GM19239 (cell line): ENCODE results near the gene CTBP2.
A peak's percentile ranks its signal among the peaks of the same experiment; 100 is the strongest.

Experiments used
- DNase-seq: peaks from one replicate; pipeline ENCODE4 v3.0.0; 2011; ENCODE audit warnings: low spot score; ENCODE audit not compliant: insufficient read length
- FAIRE-seq: peaks from 2 replicates; lab custom pipeline; 2011; peaks lifted over from hg19 to GRCh38; lab: Jason Lieb, UNC

CTBP2 gene

DNA sequence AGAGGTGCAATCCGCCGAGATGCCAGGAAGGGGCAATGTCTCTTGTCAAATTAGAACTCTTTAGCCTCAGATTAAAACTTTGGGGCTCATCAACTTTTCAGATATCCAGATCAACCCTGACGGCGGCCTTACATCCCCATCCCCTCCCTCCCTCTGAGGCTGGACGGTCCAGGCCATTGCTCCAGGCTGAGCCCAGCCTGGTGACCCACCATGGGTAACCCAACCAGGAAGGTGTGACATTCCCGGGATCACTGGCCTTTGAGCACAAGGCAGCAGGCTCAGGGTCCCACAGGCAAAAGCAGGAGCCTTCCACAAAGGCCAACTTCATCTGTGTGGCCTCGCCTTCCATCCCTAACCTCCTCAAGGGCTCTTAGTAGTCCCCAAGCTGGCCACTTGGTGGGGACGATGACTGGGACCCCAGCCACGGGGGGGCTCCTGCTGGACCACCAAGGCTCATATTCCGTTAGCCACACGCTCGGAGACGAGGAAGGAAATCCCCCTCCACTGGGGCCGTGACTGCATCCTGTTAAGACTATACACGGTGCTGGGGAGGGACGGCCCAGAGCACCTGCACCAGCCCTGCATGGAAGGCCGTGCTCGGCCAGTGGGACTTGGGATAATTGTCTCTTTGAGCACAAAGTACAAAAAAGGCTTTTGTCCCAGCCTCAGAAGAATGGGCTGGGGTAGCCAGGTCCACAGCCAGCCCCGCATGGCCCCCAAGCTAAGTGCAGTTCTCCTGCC, 155.6 kb downstream of the CTBP2 start:
- DNase-seq (no peak), FAIRE-seq (no peak)

DNA sequence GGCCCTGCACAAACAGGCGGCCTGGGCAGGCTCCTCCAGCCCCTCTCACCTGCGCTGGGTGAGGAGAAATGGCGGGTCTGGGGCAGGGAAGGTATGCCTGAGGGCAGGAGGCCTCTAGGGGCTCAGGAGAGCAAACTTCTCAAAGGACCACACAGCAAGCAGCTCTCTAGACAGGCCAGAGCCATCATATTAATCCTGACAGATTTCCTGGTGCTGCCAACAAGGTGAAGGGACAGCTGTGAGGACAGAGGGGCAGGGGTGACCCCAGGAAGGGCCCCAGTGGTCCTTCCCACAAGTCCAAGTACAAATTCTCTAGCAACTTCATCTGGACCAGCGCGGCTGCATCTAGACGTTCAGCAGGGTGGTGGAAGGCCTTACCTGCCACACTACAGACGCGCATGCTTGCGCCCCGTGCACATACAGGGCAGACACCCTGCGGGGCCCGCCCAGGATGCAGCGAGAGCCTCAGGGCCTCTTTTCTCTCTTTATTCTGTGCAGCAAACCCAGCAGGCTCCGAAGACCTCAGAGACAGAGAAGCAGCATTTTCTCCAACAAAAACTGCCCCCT, 156.4 kb downstream of the CTBP2 start:
- FAIRE-seq, result no peak
- DNase-seq, result no peak

DNA sequence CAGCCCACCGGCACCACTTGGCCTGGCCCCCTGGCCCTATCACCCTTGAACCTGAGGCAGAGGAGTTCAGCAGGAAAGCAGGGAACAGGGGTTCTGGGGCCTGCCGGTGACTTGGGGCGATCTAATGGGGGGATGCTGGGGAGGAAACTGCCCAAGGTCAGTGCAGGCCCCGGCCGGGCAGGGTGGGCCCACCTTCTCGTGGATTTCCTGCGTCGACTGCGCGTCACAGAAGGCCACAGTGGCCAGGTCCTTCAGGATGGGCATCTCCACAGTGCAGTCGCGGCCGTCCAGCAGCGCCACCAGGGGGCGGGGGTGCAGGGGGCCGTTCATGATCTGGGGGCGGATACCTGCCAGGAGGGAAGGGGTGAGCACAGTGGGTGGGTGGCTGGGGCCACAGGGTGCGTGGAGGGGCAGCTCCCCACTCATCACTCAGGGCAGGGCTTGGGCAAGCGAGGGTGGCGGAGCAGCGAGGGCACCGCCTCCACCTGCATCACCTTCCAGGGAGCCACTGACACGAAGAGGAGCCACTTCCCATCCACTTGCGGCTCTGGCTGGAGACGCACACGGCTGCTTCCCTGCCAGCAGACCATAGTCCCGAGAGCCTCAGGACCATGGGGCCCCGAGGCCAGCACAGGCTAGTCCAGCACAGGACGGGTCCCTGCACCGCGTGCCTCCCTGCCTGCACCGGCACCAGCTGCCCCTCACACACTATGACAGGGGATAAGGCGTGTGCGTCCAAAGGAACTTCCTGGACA, 157.0 kb downstream of the CTBP2 start:
- FAIRE-seq (no peak), DNase-seq (no peak)

DNA sequence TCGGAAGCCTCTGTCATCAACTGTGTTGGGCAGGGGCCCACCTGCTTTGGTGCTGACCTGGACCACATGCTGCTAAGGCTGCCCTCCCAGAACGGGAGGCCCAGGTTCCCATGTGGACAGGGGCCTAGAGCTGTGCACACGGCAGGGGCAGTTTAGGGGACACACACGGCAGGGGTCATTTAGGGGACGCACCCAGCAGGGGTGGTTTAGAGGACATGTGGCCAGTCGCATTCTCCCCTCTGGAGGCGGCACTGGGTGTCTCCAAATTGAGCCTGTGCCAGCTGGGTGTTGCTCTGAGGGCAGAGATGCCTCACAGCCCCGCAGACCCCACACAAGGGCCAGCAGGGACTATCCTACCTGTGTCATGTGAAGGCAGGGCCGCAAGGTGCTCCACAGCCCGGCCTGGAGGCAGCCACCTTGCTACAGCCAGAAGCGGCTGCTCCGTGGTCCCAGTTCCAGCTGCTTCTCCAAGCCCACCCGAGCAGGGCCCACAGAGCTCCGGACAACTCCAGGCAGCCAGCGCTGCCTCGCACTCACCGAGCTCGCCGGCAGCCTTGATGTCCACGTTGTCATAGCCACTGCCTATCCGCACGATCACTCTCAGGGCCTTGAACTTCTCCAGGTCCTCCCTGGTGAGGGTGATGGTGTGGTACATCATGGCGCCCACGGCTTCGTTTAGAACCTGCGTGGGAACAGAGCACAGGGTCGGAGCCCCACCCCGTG, 157.8 kb downstream of the CTBP2 start:
- FAIRE-seq (no peak), DNase-seq (no peak)

DNA sequence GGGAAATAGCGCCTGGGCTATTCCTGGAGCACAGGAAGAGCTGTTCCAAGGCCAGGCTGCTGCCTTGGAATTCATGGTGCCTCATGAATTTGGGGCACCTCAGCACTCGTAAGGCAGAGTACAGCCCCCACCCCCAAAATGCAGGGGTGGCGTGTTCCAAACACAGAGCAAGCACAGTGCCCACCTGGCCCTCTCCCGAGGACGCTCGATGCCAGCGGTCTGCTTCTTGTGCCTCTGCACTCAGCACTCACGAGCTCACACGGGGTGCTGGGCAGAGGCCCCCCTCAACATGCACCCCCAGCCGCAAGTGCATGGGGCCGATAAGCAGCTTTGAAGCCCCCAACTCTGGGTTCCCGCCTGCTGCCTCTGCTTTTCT, 158.3 kb downstream of the CTBP2 start:
- FAIRE-seq, result no peak

DNA sequence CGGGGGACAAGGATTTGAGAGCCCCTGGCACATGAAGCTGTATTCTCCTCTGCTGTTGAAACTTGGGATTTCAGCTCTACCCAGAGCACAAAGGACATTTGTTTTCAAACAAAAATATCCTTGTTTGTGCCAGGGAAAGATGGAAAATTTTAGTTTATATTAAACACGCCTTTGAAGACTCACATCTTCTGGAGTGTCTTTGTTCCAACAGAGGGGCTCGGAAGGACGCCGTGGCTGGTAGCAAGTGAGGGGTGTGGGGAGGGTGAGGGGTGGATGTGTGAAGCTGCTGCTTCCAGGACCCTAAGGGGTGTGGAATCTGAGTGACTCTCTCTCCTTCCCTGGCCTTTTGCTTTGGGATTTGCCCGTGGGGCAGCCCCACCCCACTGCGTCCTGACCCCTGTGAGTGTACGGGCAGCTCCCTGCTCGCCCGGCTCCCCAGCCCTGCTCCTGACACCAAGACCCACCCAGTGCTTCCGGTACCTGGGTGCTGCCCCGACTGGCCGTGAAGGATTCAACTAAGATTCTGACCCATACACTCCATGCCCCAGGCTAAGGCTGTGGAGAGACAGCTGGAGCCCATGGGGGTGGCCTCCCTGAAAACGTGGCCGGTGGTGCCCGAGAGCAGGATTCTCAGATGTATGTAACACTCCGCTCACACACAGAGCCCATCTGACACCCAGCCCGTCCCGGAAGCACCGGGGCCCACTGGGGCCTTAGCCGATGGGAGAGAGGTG, 158.9 kb downstream of the CTBP2 start:
- FAIRE-seq (no peak), DNase-seq (no peak)

More for the DNA sequence above, 158.3 kb downstream of the CTBP2 start:
- no peak for DNase-seq

DNA sequence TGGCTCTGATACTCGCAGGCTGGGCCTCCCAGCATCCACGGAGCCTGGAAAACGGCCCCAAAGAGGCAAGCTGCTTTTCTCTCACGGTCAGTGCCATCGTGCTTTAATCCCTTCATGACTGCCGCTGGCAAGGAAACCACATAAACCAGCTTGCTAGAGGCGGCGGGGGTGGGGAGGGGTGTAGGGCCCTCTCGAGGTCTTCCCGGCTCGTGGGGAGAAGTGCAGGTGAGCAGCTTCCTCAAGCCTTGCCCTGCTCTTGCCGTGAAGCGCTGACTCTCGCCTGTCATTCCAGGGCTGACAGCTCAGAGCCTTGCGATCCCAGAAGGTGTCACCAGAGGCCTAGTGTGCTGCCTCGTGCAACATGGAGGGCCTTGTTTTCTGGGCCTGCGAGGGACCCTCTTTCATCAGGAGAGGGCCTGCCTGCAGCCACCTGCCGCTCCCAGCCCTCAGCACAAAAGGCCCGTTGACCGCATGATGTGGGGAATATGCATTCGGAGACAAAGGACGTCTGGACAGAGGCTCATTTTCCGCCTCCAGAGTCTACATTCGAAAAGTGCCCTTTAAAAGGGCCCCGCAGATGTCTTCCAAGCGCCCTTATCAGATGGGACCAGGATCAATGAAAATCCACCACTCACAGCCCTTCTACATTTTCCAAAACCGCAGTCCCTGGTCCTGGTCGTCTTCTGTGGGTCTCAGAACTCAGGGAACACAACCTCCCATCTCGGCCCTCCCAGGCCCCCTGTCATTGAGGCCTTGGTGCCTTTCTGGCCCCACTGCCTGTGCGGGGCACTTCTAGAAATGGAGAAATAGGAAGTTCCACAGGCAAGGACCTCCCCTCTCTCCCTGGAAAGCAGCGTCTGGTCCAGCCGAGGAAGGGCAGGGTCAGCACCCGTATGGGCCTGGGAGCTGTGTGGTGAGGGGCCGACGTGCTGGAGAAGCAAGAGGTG, 159.7 kb downstream of the CTBP2 start:
- peak; percentile 9 for DNase-seq
- FAIRE-seq, result no peak

DNA sequence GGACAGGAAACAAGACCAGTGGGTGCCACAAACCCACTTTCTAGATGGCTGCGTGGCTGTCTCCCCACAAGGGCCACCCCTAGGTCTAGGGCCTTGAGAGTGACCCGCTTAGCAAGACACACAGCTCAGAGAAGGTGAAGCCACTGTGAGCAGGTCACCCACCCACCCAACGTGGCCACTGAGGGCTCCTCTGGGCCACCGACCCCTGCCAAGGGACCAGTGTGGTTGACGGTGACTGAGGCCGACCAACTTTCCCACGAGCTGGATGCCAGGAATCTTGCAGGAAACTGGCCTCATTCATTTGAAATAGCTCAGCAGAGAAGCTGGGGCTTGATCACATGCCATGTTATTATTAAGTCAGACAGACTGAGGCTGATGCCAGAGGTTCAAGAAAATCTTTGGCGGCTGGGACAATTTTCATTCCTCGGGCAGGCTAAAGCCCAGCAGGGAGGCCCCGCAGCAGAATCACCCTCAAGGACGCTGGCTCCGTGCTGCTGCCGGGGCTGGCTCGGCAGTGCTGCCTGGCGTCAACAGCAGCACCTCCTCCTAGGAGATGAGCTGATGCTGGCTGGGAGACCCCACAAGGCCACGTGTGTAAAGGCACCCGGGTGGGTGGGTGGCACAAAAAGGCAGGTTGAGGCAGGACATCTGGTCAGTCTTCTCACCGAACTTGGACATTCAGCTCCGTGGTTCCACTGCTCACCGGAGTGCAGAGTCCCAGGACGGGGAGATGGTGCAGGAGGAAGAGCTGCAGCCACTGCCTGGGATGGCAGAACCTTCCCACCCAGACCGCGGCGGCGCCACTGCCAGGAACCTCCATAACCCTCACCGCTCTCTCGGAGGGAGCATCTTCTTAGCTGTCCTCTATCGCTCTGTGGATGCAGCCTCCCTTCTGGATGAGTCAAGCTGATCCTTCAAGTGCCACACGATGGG, 160.7 kb downstream of the CTBP2 start:
- FAIRE-seq (no peak), DNase-seq (peak; percentile 3)

DNA sequence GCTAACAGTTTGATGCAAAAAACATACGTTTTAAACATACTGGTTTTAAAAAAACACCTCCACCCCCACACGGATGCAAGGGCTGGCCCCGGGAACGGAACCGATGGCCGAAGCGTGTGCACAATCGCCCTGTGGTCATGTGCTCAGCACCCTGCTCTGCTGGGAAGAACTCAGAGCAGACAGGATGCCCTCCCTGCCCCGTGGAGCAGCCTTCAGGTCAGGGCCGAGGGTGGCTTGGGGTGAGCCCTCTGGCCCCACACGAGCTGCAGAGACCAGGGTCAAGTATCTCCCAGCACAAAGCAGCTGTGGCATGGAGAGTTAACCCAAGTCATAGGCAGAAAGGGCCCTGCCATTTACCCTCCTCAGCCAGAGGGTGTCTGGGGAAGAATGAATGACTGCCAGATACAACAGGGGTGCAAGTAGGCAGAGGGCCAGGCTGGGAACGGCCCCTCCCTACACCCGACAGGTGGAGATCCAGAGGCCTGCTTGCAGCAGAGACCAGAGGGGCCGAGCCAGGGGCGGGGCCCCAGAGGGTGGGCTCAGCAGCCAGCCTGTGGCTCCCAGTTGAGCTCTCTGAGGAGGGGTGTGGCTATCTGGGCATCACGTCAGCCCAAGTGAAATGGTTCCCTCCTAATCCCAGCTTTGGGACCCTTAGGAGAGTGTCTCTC, 161.6 kb downstream of the CTBP2 start:
- no peak for FAIRE-seq
- DNase-seq, result no peak

DNA sequence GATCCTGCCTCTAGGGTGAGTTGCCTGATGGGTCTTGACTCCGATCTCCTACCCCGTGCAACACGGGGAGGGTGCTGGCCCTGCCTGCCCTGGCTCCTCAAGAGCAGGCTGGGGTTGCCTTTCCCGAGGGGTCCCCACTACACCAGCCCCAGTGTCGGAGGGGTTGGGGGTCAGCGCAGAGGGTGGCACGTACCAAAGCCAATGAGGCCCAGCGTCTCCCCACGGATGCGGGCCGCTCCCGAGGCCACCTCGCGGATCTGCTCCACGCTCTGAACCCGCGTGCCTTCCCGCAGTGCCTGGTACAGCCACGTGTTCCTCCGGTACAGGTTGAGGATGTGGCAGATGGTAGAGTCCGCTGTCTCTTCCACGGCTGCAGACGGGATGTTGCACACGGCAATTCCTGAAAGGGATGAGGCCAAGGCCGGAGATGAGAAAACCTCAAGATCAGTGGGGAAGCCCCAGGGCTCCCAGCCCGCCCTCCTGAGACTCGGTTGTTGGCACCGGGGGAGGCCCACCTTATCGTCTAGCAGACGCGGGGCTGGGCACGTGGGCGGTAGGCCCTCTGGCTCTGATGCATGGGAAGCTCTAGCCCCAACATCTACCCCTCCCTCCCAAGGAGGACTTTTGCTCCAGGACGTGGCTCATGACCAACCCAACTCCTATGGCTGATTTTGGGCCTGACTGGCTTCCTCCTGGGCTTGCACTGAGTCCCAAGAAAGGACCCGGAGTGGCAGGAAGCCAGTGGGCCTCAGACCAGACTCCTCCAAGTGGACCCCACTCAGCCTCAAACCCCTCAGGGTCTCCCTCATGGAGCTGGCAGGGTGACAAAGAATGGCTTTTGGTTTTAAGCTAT, 162.4 kb downstream of the CTBP2 start:
- DNase-seq (no peak), FAIRE-seq (no peak)

DNA sequence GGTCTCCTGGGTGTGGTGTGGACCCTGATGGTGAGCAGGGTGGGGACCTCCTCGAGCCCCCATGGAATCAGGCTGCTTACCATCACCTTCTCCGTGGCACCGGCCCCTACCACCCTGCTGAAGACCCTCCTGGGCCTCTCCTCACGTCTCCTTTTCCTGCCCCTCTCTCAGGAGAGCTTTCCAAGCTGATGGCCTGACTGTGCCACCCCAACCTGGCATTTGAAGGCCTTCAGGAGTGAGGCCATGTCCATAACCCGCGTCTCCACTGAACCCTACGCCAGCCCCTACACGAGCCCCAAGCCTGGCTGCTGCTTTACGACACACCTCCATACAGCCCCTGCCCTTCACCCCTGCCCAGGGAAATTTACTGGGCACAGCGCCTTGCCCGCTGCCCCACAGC, 163.1 kb downstream of the CTBP2 start:
- FAIRE-seq (no peak), DNase-seq (no peak)

DNA sequence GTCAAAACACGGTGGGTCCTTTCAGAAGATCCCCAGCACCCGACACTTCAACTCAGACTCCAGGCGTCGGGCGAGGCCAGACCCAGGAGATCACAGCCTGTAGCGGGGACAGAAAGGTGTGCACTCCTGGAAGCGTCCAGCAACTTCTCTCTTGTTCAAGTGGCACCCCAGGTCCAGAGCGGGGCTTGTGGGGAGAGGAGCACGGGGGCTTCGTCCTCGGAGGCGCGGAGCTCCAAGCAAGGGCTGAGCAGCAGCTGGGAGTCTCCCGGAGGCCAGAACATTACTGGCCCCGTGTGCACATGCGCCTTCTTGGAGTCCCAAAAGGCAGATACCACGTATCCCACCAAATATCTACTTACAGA, 163.5 kb downstream of the CTBP2 start:
- DNase-seq (no peak), FAIRE-seq (no peak)

DNA sequence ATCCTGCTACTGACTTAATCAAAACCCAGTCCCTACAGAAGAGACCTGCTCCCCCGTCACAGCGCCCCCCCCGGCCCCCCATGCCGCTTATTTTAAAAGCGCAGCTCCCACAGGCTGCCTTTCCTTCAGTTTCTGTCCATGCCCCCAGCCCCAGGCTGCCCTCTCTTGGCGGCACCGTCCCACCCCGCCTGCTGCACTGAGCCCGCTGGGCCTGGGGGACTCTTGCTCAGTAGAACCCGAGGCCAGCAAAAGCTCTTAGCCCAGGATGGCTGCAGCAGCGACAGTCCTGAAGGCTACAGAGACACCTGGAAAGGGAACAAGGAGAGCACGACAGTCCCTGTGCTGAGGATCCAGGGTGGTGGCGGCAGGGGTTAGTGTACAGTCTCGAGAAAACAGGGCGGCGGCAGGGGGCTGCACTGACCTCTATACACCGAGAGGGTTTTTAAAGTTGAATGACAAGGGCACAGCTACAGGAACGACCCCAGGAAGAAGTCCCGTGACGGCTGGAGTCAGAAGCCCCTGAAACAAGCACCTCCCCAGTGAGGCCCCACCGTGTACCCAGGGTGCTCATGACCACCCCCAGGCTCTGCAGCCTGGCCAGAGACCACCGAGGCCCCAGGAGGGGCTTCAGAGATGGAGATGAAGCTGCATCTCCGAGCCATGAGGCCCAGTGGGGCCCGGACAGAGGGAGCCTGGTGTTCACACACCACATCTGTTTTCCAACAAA, 164.1 kb downstream of the CTBP2 start:
- no peak for DNase-seq
- FAIRE-seq, result no peak

DNA sequence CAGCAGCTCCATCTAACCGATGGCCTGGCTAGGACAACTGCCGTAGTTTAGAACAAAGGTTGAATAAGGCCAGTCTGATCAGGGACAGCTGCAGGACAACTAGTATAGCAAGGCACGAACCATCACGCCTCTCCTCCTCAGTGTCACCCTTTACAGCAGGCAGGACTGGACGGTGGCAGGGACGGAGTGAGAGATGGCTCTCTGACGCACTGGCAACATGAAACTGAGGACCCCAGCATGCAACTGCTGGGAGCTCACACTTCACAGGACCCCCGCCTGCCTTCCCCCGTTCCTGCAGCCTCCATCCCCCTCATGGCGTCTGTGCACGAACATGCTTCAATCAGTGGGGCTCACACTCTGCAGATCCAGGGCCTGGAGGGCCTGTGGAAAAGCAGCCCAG, 164.8 kb downstream of the CTBP2 start:
- FAIRE-seq (no peak), DNase-seq (no peak)

DNA sequence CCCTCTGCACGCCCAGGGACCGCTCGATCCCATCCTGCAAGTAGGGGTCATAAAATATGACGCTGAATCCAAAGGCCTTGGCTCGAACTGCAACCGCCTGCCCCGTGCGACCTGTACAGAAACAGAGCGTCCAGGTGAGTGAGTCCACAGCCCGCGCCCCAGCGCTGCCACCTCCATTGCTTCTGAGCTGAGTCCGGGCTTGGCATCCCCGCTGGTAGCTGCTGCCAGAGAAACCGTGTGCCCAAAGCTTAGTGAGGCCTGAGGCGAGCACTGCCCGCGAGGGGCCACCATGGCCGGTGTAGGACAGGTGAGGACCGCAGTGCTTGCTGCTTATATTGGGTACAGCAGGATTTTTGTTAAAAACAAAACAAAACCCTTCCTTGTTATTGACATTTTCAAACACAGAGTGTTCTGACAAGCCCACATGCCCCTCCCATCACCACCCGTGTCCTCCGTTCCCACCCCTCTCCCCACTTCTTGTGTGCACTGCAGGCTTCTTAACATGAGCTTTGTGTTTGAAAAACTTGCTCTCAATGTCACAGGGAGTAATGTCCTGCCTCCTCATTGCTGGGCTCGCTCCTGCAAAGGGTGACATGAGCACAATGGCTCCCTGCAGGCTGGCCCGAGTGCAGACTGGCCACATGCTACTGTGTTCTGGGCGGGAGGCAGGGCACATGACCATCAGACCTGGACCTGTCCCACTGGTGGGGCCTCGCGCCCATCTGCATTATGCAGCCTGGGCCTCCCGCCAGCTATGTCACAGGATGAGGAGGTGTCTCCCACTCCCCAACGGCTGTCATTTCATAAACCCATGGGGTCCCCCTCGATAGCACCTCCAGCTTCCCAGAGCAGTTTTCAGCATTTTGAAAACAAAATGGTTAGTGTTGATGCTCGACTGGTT, 165.5 kb downstream of the CTBP2 start:
- DNase-seq, result no peak
- FAIRE-seq, result no peak
